Body of pancreas (tissue), 4 donors: Measurements from ENCODE around the gene BAG1.

Experiments used
- CTCF ChIP-seq, 7 experiments: fragments of 450-650 bp in 4 of 7; fragments of 200-600 bp in 3 of 7; sonication (generic) in 3 of 7; IDR thresholded peaks; one replicate each; pipeline ENCODE4 v1.5.1; 2016 to 2019; ENCODE audit warnings: antibody characterized with exemption in 7 of 7
- POLR2A ChIP-seq, 3 donors: fragments of 450-650 bp; IDR thresholded peaks; one replicate each; pipeline ENCODE4 v1.6.1; 2016; ENCODE audit warnings: antibody characterized with exemption in 3 of 3, mild to moderate bottlenecking in 2 of 3

GRCh38 chr9:33255014-33255413, 9.5 kb downstream of the BAG1 start:
- TF ChIP-seq CTCF (IDR thresholded peaks at IDR 0.05) (no peak), POLR2A (IDR thresholded peaks at IDR 0.05) (no peak)
